NCI-H146 treated with DMSO at 0.1 percent for 48 hours (cell line): ENCODE results near the gene SOHLH2.

Experiments used
- DNase-seq: peaks from one replicate; lab custom pipeline; 2025; ENCODE audit not compliant: unreplicated experiment; lab: John Stamatoyannopoulos, UW

The SOHLH2 gene

GRCh38 chr13:36214163-36214921, at the start of gene SOHLH2:
Gene SOHLH2, minus strand, starts transcription at chr13:36214556. Its CDS starts 30 bp downstream, at chr13:36214526.
- no peak for DNase-seq

- DNase-seq: no peak
Observed at GRCh38 chr13:36261976-36262375, 47.6 kb upstream of the SOHLH2 start.

GRCh38 chr13:36261011-36261410, 46.7 kb upstream of the SOHLH2 start:
- no peak for DNase-seq

GRCh38 chr13:36259361-36260137, 45.2 kb upstream of the SOHLH2 start:
- DNase-seq: no peak

GRCh38 chr13:36258831-36259230, 44.5 kb upstream of the SOHLH2 start:
- no peak for DNase-seq

GRCh38 chr13:36251526-36251925, 37.2 kb upstream of the SOHLH2 start:
- no peak for DNase-seq

- DNase-seq: no peak
Observed at GRCh38 chr13:36251017-36251416, 36.7 kb upstream of the SOHLH2 start.

GRCh38 chr13:36248700-36249099, 34.3 kb upstream of the SOHLH2 start:
- DNase-seq: no peak

- no peak for DNase-seq
Observed at GRCh38 chr13:36244990-36245389, 30.6 kb upstream of the SOHLH2 start.

GRCh38 chr13:36244073-36244472, 29.7 kb upstream of the SOHLH2 start:
- DNase-seq: no peak

- DNase-seq: no peak
Observed at GRCh38 chr13:36242761-36243160, 28.4 kb upstream of the SOHLH2 start.

- DNase-seq: no peak
Observed at GRCh38 chr13:36231236-36231635, 16.9 kb upstream of the SOHLH2 start.

GRCh38 chr13:36224730-36225129, 10.4 kb upstream of the SOHLH2 start:
- no peak for DNase-seq

GRCh38 chr13:36219883-36220282, 5.5 kb upstream of the SOHLH2 start:
- no peak for DNase-seq

- no peak for DNase-seq
Observed at GRCh38 chr13:36217456-36217855, 3.1 kb upstream of the SOHLH2 start.

- no peak for DNase-seq
Observed at GRCh38 chr13:36212789-36213188, 1.6 kb downstream of the SOHLH2 start.

- DNase-seq: no peak
Observed at GRCh38 chr13:36211567-36211966, 2.8 kb downstream of the SOHLH2 start.

- DNase-seq: no peak
Observed at GRCh38 chr13:36210738-36211137, 3.6 kb downstream of the SOHLH2 start.

- no peak for DNase-seq
Observed at GRCh38 chr13:36207672-36208071, 6.7 kb downstream of the SOHLH2 start.

- peak; percentile 90 for DNase-seq
Observed at GRCh38 chr13:36193151-36193855, 21.1 kb downstream of the SOHLH2 start.

GRCh38 chr13:36192166-36192565, 22.2 kb downstream of the SOHLH2 start:
- DNase-seq: peak; percentile 82

GRCh38 chr13:36190771-36191170, 23.6 kb downstream of the SOHLH2 start:
- no peak for DNase-seq
